HEK293T (cell line): ENCODE results near the gene CDH2.

Experiments used
- ARNT ChIP-seq: fragments of 450-650 bp; IDR thresholded peaks from 2 replicates; pipeline ENCODE4 v1.6.1; 2017; ENCODE audit warnings: mild to moderate bottlenecking
- ELF4 ChIP-seq: fragments of 450-650 bp; IDR thresholded peaks from 2 replicates; pipeline ENCODE4 v1.6.1; 2017; ENCODE audit warnings: antibody characterized with exemption
- FOXK2 ChIP-seq: fragments of 450-650 bp; IDR thresholded peaks from 2 replicates; pipeline ENCODE4 v1.6.1; 2016; ENCODE audit warnings: mild to moderate bottlenecking
- HDGF ChIP-seq: fragments of 450-650 bp; IDR thresholded peaks from 2 replicates; pipeline ENCODE4 v1.6.1; 2017; ENCODE audit warnings: antibody characterized with exemption, borderline replicate concordance

DNA sequence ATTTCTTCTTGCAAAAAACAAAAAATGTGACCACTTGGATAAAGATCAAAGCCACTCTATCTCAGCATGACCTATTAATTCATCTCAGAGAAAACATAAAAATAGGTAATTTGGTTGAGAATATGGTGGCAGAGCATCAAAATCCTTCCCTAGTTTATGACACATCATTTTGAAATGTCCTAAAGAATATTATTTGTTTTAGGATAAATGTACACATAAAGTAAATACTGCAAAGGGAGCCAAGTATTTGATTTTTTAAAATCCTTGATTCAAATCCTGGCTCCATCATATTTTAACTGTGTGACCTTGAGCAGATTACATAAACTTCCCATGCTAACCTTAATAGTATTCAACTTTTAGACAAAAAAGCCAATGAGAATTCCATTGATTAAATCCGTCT, 206.6 kb downstream of the CDH2 start:
- no peak for TF ChIP-seq HDGF
- TF ChIP-seq ARNT: no peak
- no peak for TF ChIP-seq ELF4
- TF ChIP-seq FOXK2: no peak
